GM19238 (cell line): ENCODE measurements around the gene FBXO11.
"Not testable (repeated sequence)": the region's sequence is repeated elsewhere in the genome, so short reads cannot be mapped to it uniquely, and the experiment has no call there.

Source experiments
- DNase-seq: peaks from one replicate; pipeline ENCODE4 v3.0.0; 2011; ENCODE audit warnings: low spot score; ENCODE audit not compliant: insufficient read length

Gene FBXO11

DNA sequence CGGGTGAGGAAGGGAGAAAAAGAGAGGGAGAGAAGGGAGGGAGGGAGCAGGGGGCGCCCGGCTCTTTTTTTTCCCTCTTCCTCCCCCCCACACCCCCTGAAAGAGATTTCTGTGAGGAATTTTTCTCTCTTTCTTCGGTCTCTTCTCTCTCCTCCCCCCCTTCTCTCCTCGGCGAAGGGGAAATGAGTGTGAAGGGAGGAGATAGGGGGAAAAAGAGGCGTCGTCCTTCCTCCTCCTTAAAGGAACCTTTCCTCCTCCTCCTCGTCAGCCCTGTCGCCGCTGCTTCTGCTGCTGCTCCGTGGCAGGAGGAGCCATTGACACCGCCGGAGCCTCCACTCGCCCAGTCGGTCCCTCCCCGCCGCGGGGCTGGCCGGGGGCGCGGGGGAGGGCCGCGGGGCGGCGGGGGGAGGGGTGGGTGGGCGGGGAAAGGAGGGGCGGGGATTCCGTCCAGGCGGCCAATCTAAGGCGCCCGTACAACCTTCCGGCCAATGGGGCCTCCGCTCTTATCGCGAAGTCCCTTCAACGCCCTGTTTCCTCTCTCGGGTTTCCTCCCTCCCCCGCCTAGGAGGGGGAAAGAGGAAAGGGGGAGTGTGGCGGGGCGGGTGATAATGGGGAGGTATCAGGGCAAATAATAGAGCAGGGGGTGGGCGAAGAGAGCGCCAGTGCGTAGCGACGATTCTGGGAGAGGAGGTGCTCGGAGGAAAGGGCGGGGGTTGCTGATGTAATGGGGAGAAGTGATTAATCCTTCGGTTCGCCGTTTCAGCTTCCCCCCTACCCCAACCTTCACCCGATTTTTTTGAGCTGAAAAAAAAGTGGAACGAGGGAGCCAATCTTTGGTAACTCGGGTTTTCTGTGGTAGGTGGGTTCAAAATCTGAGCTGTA is at the start of gene FBXO11:
Gene FBXO11 (minus strand): TSS at position 342 of the 882 bp plus-strand sequence. CDS start 778 bp downstream, outside the sequence.
- DNase-seq, result peak; percentile 85

DNA sequence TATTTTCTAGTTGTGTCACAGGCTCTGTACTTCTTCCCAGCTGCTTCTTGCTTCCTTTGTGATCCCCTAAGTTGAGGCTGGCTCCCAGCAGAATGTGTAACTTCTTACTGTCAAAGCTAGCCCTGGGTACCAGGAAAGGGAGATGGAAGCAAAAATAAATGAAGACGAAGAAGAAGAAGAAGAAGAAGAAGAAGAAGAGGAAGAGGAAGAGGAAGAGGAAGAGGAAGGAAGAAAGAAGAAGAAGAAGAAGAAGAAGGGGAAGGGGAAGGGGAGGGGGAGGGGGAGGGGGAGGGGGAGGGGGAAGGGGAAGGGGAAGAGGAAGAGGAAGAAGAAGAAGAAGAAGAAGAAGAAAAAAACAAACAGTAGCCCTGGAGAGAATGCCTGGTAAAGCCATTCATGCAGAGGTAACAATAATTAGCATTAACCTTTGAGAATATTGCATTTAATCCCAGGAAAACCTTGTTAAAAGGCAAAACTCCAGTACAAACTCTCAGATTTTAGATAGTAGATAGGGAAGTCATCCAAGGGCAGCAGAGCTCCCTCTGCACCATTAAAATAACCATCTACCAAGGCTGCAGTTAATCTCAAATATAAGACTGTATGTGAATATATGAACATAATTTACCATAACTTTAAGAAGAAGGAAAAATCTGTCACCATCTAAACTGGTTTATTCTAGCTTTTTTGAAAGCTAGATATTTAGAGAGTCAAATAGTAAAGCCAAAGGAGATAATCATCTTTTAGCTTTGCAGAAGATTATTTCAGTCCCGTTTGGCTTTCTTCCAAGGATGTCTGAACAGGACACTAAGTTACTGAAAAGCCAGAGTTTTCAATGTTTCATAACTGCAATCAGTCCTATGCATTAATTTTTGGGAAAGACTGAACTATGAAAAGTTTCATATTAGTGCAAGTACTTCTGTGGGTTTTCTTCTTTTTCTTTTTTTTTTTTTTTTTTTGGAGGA is 44.3 kb upstream of the FBXO11 start:
- no peak for DNase-seq

DNA sequence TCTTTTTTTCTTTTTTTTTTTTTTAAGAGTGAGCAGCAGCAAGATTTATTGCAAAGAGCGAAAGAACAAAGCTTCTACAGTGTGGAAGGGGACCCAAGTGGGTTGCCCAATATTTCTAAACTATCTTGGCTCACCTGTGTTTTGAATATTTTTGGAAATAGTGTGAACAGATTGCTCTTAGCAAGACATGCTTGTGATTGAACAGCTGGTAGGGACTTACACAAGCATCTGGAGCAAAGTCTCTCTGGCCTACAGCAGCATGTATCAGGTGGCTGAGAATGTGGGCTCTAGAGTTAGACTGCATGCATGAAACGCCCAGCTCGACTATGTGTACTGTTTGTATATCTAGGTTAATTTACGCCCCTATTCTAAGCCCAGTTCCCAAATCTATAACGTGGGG is 40.3 kb upstream of the FBXO11 start:
- no peak for DNase-seq

DNA sequence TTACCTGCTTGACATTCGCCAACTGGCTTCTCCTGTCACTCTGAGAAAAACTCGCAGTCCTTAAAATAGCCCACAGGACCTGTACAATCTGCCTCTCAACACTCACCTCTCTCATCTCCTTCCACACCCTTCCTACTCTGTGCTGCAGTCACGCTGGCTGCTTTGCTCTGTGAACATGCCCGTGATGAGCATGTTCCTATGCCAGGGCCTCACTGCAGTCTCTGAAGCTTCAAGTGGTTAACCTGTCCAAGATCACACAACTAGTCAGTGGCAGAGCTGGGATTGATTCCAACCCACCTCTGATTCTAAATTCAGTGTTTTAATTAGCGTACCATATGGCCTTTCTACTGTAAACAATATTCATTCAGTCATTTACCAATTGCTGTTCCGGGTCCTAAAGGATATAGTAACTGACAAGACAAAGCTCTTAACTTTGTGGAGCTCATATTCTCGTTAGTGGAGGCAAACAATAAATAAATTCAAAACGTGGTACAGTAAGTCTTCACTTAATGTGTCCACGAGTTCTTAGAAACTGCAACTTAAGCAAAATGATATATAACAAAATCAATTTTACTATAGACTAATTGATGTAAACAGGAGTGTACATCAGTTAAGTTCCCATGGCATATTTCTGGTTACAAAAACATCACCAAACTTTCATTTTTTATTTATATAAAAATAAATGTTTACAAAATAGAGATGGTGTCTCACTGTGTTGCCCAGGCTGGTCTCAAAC is 38.9 kb upstream of the FBXO11 start:
- DNase-seq, result no peak

DNA sequence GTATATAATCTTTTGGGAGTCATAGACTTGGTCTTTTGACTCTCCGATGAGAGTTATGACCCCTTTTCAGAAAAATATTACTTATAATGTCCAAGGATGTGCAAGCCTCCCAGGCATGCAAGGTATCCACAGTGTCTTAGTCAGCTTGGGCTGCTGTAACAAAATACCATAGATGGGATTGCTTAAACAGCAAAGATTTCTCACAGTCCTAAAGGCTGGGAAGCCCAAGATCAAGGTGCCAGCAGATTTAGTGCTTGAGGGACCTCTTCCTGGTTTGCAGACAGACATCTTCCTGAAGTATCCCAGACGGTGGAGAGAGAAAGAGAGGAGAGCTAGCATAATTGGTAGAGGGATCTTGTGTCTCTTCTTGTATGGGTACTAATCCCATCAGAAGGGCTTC is 35.6 kb upstream of the FBXO11 start:
- DNase-seq, result no peak

- DNase-seq, result no peak
Measured at GRCh38 chr2:47937677-47938076, 31.4 kb upstream of the FBXO11 start.

DNA sequence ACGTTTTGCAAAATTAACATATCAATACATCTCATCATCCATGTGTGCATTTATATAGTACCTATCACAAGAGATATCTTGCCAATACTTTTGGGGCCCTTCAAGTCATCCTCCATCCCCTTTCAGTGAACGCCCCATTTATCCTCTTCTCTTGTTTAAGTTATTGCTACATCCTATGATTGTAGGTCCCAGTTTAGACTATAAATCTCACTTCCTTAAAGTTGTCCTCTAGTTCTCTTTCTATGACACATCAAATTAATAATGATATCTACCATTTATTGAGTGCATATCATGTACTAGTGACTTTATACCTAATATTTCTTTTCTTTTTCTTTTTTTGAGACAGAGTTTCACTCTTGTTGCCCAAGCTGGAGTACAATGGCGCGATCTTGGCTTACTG is 28.8 kb upstream of the FBXO11 start:
- no peak for DNase-seq

GRCh38 chr2:47918043-47918442 is 11.7 kb upstream of the FBXO11 start:
- DNase-seq, result no peak

DNA sequence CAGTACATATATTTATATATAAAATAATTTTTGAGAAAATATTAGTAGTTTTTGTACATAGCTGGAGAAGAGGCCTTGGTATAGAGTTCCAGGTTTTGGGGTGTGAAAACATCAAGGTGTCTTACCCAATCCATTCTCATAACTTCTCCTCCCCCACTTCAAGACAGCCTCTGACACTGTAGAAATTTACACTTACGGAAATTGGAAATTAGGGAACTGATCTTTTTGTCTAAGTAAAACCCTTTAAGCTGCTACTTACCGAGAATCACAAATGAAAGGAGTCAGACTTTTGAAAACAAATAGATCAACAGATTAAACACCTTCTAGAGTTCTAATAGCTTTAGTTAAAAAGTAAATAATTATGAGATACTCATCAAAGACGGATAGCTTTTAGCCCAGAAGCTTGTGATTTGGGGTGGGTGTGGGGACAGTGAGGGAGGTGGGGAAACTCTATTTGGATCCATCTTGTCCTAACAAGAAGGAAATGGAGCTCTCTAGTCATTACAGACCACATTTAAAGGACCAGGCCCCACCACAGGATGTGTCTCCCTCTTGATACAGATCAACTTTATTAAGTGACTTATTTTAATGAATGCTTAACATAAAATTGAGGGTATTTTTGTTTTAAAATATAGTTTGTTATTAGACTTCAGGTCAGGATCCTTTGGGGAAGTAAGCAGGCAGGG is 11.1 kb upstream of the FBXO11 start:
- no peak for DNase-seq

- no peak for DNase-seq
Measured at GRCh38 chr2:47916412-47916811, 10.1 kb upstream of the FBXO11 start.

DNA sequence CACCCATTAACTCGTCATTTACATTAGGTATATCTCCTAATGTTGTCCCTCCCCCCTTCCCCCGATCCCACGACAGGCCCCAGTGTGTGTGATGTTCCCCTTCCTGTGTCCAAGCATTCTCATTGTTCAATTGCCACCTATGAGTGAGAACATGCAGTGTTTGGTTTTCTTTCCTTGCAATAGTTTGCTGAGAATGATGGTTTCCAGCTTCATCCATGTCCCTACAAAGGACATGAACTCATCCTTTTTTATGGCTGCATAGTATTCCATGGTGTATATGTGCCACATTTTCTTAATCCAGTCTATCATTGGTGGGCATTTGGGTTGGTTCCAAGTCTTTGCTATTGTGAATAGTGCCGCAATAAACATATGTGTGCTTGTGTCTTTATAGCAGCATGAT is 4.4 kb upstream of the FBXO11 start:
- DNase-seq, result not testable (repeated sequence)

- DNase-seq, result no peak
Measured at GRCh38 chr2:47908682-47909081, 2.4 kb upstream of the FBXO11 start.

DNA sequence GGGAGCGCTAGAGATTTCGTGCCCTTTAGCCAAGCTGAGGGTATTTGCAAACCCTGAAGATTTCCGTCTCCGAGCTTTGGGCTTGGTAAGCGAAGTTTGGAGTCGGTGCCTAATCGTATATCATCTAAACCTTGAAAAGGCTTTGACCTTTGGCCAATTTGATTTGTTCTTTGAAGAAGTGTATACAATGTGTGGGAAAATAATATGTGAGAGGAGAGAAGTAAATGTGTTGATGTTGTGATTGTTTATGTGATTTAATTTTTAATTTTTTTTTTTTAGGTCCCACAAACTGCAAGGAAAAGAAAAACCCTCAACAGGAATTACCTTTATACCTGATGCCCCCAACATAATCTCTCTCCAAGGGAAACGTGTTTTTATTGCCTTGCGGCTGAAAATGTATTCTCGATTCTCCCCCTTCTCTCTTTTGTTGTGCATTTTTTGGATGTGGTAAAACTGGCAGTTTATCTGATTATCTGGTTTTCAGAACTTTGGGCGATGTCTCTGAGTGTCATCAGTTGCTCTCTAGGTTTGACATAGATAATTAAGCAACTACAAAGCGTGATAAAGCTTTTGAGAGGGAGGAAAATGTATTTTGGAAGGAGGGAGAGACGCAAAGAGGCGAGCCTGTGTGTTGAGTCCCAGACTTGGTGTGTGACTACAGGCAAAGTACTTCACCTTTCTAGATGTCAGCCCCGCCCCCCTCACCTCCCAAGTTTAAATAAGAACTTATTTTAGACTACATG is 912 bp upstream of the FBXO11 start:
- DNase-seq, result no peak

- DNase-seq, result peak; percentile 16
Measured at GRCh38 chr2:47905386-47906156, 727 bp downstream of the FBXO11 start.

DNA sequence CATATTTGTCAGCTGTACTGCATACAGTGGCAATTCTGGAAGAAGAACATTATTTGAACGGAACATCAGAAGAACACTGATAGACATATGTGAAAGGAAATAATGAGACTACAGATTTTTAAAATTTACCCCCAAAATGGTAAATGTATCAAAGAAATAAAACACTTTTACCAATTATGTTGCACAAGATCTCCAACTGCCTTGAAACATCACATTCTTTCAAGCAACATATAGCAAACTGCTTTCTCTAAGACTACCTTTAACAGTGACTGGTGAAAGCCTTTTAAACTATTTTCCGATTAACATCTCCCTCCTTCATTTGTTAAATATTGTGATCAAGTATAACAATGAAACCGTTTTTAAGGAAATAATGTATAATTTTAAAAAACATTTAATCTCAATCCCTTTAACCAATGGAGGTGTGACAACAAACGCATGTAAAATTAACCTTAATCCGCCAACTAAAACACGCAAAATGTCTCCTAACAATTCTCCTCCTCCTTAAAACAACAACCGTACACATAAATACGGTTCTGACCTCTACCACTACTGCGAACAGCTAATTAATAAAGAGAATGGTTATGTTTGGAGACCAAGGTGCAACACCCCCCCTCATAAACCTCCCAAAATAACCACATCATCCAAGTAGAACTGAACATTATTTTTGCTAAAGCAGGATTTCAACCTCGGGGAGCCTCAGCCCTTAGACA is 2.4 kb downstream of the FBXO11 start:
- DNase-seq, result no peak

GRCh38 chr2:47901892-47902291 is 4.4 kb downstream of the FBXO11 start:
- DNase-seq, result not testable (repeated sequence)

DNA sequence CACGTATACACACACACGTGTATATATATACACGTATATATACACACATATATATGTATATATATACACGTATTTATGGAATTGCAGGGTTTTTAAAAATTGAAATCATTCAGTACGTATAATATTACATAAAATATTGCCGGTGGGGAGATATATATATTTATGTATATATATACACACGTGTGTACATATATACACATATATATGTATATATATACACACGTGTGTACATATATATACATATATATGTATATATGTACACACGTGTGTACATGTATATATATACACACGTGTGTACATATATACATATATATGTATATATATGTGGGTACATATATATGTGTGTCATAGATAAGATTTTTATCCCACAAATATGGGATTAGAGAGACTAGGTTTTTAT is 5.4 kb downstream of the FBXO11 start:
- DNase-seq, result no peak

- DNase-seq, result no peak
Measured at GRCh38 chr2:47899915-47900816, 6.1 kb downstream of the FBXO11 start.
